Measurements from ENCODE around the gene CYLC1.

GRCh38 chrX:83860846-83861245 is at the start of gene CYLC1:
- TF ChIP-seq CTCF (IDR thresholded peaks at IDR 0.05) = no peak
- no peak for TF ChIP-seq POLR2A (IDR thresholded peaks at IDR 0.05)
